NCI-H510A (cell line): Measurements from ENCODE around the gene RAPGEFL1.
"Not testable (repeated sequence)": the region's sequence is repeated elsewhere in the genome, so short reads cannot be mapped to it uniquely, and the experiment has no call there.

Experiments
- DNase-seq: peaks from one replicate; lab custom pipeline; 2025; lab: John Stamatoyannopoulos, UW

RAPGEFL1 gene

DNA sequence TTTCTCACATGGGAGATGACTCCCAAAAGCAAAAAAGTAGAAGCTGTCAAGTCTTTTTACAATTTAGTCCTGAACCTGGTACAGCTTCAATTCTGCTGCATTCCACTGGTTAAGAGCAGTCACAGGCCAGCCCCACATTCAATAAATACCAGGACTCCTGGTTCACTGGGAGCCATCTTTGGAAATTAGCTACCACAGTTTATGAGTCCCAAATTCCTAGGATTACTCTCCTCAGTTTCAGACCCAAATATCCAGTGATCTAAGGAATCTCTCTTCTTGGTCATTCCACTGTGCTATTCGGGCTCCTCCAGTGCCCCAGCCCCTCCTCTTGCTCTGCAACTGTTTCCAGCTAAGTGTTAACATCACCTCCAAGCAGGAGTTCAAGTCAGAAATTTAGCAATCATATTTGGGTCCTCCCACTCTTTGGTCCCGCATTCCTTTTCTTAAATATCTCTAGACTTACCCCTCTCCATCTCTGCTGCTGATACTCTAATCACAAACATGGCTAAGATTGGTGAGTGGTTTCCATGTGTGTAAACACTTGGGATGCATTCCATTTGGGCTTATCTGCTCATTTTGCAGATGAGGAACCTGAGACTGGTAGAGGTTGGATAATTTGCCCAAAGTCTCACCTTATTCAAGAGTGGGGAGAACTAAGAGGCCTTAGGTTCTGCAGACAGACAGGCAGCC, 32.3 kb downstream of the RAPGEFL1 start:
- no peak for DNase-seq

DNA sequence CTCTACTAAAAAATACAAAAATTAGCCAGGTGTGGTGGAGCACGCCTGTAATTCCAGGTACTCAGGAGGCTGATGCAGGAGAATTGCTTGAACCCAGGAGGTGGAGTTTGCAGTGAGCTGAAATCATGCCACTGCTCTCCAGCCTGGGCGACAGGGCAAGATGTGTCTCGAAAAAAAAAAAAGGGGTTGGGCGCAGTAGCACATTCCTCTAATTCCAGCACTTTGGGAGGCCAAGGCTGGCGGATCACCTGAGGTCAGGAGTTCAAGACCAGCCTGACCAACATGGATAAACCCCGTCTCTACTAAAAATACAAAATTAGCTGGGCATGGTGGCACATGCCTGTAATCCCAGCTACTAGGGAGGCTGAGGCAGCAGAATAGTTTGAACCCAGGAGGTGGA, 36.6 kb downstream of the RAPGEFL1 start:
- DNase-seq = not testable (repeated sequence)

DNA sequence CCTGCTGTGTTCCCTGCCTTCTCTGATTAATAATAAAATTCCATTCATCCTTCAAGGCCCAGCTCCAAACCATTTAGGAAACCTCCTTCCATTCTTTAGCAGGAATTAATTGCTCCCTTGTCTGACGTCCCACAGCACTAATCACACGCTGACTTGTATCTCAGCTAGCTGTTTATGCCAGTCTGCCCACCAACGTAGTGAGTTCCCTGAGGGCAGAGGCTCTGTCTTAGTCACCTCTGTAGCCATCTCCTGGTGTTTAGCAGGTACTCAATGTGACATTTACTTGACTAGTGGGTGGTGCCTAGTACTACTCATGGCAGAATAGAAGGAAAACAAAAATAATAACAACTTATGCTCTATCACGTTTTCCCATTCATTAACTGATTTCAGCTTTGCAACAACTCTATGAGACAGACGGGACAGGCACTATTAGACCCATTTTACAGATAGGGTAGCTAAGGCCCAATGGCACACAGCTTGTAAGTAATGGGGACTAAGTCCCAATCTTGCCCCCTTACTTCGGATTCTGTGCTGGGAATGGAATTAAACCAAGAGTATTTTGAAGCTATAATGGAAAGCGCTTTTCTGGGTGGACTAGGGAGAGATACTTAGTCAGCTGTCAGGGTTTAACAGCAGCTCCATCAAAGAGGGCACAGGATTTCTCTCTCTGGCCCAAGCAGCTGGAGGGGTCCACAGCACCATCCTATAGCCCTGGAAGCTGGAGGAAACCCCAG, 40.9 kb downstream of the RAPGEFL1 start:
- no peak for DNase-seq

DNA sequence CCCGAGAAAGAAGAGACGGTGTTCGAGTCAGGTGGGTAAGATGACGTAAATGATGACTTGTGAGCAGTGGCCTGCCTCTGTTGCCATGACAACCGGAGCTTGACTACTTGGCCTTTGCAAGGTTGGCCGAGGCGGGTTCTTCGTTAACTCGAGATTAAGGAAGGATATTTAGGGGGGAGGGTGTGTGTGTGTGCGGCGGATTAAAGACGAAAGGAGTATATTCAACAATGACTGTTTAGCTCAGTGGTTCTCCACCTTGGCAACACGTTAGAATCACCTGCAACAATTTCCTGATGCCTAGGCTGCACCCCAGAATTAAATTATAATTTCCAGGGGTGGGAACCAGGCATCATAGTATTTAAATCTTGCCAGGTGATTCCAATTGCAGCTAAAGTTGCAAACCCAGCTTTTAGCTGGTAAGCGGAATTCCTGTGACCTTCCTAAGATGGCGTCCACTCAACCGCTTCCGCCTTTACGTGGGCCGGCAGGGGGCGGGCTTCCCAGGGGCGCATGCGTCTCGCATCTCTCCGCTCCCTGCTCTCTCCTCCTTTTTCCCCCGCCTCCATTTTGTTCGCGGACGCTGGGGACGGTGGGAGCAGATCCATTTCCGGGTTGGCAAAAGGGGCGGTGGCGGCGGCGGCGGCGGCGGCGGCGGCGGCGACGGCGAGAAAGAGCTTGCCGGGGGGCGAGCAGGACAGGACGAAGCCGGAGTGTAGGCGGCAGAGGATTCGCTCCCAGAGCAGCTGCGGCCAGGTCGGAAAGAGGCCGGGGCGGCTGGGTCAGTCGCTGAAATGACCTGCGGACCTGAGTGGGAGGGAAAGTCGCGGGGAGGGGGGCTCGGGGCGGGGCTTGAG, 41.7 kb downstream of the RAPGEFL1 start, which contains the start of gene WIPF2:
Gene WIPF2 (plus strand): TSS at position 565 of the 854 bp plus-strand sequence. CDS start 37,156 bp downstream, outside the sequence.
- DNase-seq = peak; percentile 97

DNA sequence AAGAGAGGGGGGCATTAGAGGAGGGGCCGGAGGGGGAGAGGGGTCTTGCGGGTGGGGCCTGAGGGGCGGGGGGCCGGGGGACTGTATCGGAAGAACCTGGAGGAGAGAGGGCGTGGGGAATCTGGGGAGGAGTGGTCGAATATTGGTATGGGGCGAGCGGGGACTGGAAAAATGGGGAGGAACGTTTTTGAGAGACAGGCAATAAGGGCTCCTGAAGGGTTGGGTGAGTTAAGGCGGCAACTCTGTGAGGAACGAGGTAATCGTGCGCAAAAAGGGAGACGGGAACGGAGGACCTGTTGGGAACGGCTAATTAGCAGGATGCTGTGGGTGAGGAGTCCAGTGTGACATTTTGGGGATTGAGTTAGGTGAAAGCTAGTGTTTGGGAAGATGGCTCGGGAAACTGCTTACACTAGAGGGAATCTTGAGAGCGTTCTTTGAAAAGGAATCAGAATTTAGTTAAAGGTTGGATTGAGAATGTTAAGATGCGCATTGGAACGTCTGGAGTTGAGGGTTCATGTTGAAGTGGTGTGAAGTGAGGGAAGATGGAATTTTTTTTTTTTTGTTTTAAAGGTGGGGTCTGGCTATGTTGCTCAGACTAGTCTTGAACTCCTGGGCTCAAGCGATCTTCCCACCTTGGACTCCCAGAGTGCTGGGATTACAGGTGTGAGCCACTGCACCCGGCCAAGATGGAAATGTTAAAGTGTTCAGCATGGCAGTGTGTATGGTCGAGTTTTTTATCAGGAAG, 42.5 kb downstream of the RAPGEFL1 start:
- DNase-seq = peak; percentile 50

DNA sequence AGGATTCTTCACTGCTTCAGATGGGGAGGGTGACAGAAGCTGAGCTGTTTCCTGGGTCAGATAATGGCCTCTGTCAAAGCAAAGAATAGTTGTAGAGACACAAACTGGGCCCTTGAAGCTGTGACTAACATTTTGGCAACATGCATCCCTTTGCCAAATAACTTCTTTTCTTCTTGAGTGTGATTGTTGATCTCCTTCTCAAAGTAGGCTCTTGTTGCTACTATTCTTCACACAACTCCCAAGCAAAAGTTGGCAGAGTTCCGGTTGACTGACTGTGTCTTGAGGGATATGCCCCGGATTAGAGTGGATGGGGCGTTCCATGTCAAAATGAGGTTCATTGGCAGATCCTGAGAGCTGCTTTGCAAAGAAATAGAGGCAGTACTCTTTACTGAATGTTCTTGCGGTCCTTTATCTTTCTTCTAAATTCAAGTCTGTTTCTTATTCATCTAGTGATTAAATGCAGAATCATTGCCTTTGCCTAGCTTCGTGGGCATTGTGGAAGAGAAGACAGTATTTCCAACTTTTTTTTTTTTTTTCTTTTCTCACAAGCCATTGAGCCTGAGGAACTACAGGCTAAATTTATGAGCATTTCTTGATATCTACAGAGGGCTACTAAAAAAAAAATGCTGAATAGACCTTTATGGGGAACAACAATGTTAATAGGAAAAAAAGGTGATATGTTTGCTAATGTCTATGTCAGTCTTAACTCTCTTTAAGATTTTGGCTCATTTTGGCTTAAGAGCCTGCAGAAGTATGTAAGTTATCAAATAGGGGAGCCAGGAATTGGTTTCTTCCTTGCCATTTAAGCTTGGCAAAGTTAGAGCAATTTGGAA, 47.7 kb downstream of the RAPGEFL1 start:
- DNase-seq = no peak

DNA sequence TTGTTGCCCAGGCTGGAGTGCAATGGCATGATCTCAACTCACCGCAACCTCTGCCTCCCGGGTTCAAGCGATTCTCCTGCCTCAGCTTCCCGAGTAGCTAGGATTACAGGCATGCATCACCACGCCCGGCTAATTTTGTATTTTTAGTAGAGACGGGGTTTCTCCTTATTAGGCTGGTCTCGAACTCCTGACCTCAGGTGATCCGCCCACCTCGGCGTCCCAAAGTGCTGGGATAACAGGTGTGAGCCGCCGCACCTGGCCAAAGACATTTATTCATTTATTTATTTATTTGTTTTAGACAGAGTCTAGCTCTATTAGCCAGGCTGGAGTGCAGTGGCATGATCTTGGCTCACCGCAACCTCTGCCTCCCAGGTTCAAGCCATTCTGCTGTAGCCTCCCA, 51.9 kb downstream of the RAPGEFL1 start:
- not testable (repeated sequence) for DNase-seq

DNA sequence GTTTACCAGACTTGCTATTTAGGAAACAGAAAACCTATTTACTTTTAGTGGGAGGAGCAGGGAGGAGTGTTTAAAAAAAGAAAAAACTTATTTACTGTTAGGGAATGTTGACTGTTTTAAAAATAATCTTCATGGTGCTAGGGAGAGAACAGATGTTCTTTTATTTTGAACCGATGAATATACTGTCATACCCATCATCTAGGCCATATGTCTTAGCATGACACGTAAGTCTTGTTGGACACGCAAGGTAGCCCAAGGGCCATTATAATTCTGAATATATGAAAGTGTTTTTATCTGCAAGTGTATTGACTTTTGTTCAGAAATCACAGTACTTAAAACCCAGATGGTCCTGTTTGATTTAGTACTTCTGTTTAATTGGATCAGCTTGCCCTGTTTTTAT, 53.4 kb downstream of the RAPGEFL1 start:
- no peak for DNase-seq

DNA sequence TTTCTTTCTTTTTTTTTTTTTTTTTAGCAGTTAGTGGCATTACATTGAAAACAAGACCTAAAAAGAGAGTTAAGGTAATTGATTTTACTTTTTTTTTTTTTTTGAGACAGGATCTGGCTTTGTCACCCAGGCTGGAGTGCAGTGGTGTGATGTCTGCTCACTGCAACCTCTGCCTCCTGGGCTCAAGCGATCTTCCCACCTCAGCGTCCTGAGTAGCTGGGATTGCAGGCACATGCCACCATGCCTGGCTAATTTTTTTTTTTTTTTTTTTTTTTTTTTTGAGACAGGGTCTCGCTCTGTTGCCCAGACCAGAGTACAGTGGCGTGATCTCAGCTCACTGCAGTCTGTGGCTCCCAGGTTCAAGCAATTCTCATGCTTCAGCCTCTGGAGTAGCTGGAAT, 54.7 kb downstream of the RAPGEFL1 start:
- DNase-seq = not testable (repeated sequence)

DNA sequence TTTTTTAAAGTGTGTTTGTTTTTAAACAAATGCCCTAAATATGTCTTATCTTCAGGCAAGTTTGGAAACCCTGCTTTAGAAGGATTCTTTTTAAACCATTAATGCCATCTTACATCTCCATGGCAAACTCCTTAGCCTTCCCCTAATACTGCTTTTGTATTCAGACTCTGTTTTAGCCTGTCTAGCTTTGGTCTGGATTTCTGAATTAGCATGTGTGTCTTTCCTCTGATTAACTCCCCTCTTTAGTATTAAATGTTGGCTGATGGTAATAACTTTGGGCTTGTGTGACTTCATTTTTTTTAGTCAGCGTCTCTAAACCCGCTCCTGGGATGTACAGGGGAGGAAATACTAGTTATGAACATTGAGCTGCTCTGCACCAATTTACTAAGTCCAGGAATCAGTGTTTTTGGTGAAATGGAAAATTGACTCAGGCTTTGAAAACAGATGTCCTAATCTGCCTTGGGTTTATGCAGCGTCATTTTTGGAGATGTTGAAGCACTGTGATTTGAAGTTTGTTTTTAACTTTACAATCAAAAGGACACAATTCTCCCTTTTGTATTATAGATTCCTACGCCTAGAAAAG, 64.1 kb downstream of the RAPGEFL1 start:
- no peak for DNase-seq

DNA sequence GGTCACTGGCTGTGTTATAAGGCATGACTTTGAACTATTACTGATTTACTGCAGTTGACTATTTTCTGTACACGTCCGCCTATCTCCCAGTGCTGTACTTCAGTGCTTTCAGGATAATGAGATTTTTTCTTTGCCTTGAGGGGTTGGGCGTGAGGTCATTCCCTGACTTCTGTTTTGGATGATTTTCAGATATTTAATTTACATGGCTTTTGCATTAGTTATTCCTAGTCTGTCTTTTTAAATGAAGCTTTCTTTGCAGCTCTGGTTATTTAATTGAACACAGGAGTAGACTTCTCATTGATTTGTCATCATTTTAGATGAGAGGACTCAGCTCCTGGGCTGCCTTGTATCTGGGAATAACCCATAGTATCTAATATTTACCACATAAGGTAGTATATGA, 65.5 kb downstream of the RAPGEFL1 start:
- DNase-seq = no peak

DNA sequence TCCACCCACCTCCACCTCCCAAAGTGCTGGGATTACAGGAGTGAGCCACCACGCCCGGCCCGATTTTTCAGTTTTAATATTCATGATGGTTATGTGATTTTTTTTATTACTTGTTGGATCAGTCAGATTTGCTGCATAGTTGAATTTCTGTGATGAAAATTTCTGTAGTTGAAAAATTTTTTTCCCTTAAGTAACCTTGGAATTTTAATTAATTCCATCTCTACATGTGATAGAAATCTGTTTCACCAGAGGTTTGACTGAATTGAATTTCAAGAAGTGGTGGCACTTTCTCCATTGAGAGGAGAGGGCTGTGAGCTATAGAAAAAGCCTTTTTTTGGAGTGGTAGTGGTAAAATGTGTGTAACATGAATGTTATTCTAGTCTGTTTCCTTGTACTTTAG, 66.5 kb downstream of the RAPGEFL1 start:
- no peak for DNase-seq

DNA sequence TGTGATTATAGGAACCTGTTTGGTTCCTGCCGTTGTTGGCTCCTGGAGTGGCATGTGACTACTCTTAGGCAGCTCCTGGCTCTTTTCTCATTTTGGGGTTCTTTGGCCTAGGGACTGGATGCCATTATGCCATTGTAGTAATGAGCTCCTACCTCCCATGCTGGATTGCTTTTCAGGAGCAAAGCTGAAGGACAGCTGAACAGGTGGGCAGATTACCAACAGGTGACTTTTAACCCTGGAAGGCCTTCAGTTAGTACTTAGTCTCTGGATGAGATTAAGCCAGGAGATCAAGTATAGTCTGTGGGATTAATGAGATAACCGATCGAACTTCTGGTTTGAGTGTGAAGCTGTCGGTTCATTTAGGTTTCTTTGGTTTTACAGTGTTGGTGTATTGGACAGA, 67.0 kb downstream of the RAPGEFL1 start:
- no peak for DNase-seq
